Activated naive CD8-positive, alpha-beta T cell treated with anti-CD3 and anti-CD28 coated beads, Interleukin-2, amount 50 U/mL, for 24 hours (primary cell): ENCODE measurements around the gene ANKRD63.
A peak's percentile ranks its signal among the peaks of the same experiment; 100 is the strongest.

Experiments
- ATAC-seq: fragments of 150-1000 bp; cut with Tn5 transposase; one replicate; pipeline ENCODE4 v1.10.0; 2021
- DNase-seq: peaks from one replicate; pipeline ENCODE4 v3.0.0; 2021
- H3K27ac Mint-ChIP-seq: one replicate; pipeline ENCODE4 v1.8.0; 2021; ENCODE audit warnings: mild to moderate bottlenecking, mixed read lengths
- H3K27me3 Mint-ChIP-seq: one replicate; pipeline ENCODE4 v1.8.0; 2021; ENCODE audit warnings: mixed read lengths
- H3K36me3 Mint-ChIP-seq: one replicate; pipeline ENCODE4 v1.8.0; 2021; ENCODE audit warnings: low read depth, mixed read lengths
- H3K4me1 Mint-ChIP-seq: one replicate; pipeline ENCODE4 v1.8.0; 2021; ENCODE audit warnings: mixed read lengths
- H3K4me3 Mint-ChIP-seq: one replicate; pipeline ENCODE4 v1.8.0; 2021; ENCODE audit warnings: mild to moderate bottlenecking, moderate library complexity, mixed read lengths
- H3K9me3 Mint-ChIP-seq: one replicate; pipeline ENCODE4 v1.8.0; 2021; ENCODE audit warnings: mixed read lengths

ANKRD63 gene

GRCh38 chr15:40282869-40283614, at the start of gene ANKRD63:
Gene ANKRD63 (minus strand): TSS chr15:40283064. CDS start chr15:40282586, 478 bp downstream.
- Mint-ChIP-seq H3K9me3 (no peaks in the 10 kb centered on the region), H3K27ac (no peak within 1 kb of the TSS), H3K4me3 (peak within 1 kb of the TSS; percentile 63), H3K36me3 (no peaks in the 10 kb centered on the region), H3K4me1 (peaks cover 4% of the 10 kb centered on the region), H3K27me3 (peaks cover 28% of the 10 kb centered on the region)
- DNase-seq: peak; percentile 40
- ATAC-seq: peak; percentile 29

- no peaks in the 10 kb centered on the region for H3K27me3 Mint-ChIP-seq
- DNase-seq (no peak), ATAC-seq (no peak)
- no peaks in the 10 kb centered on the region for H3K9me3 Mint-ChIP-seq
- peaks cover 13% of the 10 kb centered on the region for H3K4me1 Mint-ChIP-seq
- H3K27ac Mint-ChIP-seq: no peak overlapping the region
- H3K36me3 Mint-ChIP-seq: no peaks in the 10 kb centered on the region
- H3K4me3 Mint-ChIP-seq: no peak overlapping the region
These were observed 49.4 kb upstream of the ANKRD63 start for GRCh38 chr15:40332113-40332781.

- no peak overlapping the region for H3K27ac Mint-ChIP-seq
- H3K4me3 Mint-ChIP-seq: no peak overlapping the region
- no peaks in the 10 kb centered on the region for H3K27me3 Mint-ChIP-seq
- H3K4me1 Mint-ChIP-seq: peaks cover 13% of the 10 kb centered on the region
- ATAC-seq (no peak), DNase-seq (no peak)
- no peaks in the 10 kb centered on the region for H3K36me3 Mint-ChIP-seq
- no peaks in the 10 kb centered on the region for H3K9me3 Mint-ChIP-seq
These were observed 48.8 kb upstream of the ANKRD63 start for GRCh38 chr15:40331637-40332036.

GRCh38 chr15:40331026-40331425, 48.2 kb upstream of the ANKRD63 start:
- ATAC-seq (no peak), DNase-seq (no peak)
- Mint-ChIP-seq H3K27me3 (no peaks in the 10 kb centered on the region), H3K36me3 (no peaks in the 10 kb centered on the region), H3K4me3 (no peak overlapping the region), H3K27ac (no peak overlapping the region), H3K9me3 (no peaks in the 10 kb centered on the region), H3K4me1 (peaks cover 14% of the 10 kb centered on the region)

- peaks cover 2% of the 10 kb centered on the region for H3K36me3 Mint-ChIP-seq
- H3K27ac Mint-ChIP-seq: no peak overlapping the region
- ATAC-seq: no peak
- peaks cover 19% of the 10 kb centered on the region for H3K4me1 Mint-ChIP-seq
- no peaks in the 10 kb centered on the region for H3K27me3 Mint-ChIP-seq
- no peaks in the 10 kb centered on the region for H3K9me3 Mint-ChIP-seq
- DNase-seq: no peak
- no peak overlapping the region for H3K4me3 Mint-ChIP-seq
These were observed 47.5 kb upstream of the ANKRD63 start for GRCh38 chr15:40330368-40330836.

- Mint-ChIP-seq H3K4me1 (peaks cover 25% of the 10 kb centered on the region), H3K4me3 (no peak overlapping the region), H3K27ac (no peak overlapping the region), H3K9me3 (no peaks in the 10 kb centered on the region), H3K27me3 (no peaks in the 10 kb centered on the region), H3K36me3 (peaks cover 3% of the 10 kb centered on the region)
- DNase-seq (no peak), ATAC-seq (no peak)
These were observed 46.9 kb upstream of the ANKRD63 start for GRCh38 chr15:40329804-40330203.

- Mint-ChIP-seq H3K4me3 (no peak overlapping the region), H3K27me3 (no peaks in the 10 kb centered on the region), H3K36me3 (peaks cover 3% of the 10 kb centered on the region), H3K4me1 (peaks cover 16% of the 10 kb centered on the region), H3K27ac (no peak overlapping the region), H3K9me3 (no peaks in the 10 kb centered on the region)
- ATAC-seq: no peak
- DNase-seq: no peak
These were observed 45.9 kb upstream of the ANKRD63 start for GRCh38 chr15:40328751-40329150.

- ATAC-seq: no peak
- no peak overlapping the region for H3K4me3 Mint-ChIP-seq
- no peak for DNase-seq
- no peaks in the 10 kb centered on the region for H3K9me3 Mint-ChIP-seq
- H3K36me3 Mint-ChIP-seq: peaks cover 3% of the 10 kb centered on the region
- H3K27me3 Mint-ChIP-seq: no peaks in the 10 kb centered on the region
- peaks cover 15% of the 10 kb centered on the region for H3K4me1 Mint-ChIP-seq
- H3K27ac Mint-ChIP-seq: no peak overlapping the region
These were observed 45.3 kb upstream of the ANKRD63 start for GRCh38 chr15:40328176-40328575.

GRCh38 chr15:40327457-40327856, 44.6 kb upstream of the ANKRD63 start:
- H3K4me3 Mint-ChIP-seq: no peak overlapping the region
- no peak for ATAC-seq
- no peak overlapping the region for H3K27ac Mint-ChIP-seq
- no peaks in the 10 kb centered on the region for H3K9me3 Mint-ChIP-seq
- H3K36me3 Mint-ChIP-seq: peaks cover 3% of the 10 kb centered on the region
- H3K4me1 Mint-ChIP-seq: peaks cover 19% of the 10 kb centered on the region
- DNase-seq: no peak
- H3K27me3 Mint-ChIP-seq: no peaks in the 10 kb centered on the region

- Mint-ChIP-seq H3K4me3 (no peak overlapping the region), H3K9me3 (no peaks in the 10 kb centered on the region), H3K36me3 (peaks cover 3% of the 10 kb centered on the region), H3K27me3 (no peaks in the 10 kb centered on the region), H3K27ac (no peak overlapping the region), H3K4me1 (peaks cover 26% of the 10 kb centered on the region)
- no peak for DNase-seq
- ATAC-seq: no peak
These were observed 42.8 kb upstream of the ANKRD63 start for GRCh38 chr15:40325700-40326099.

- H3K36me3 Mint-ChIP-seq: peaks cover 3% of the 10 kb centered on the region
- peak overlapping the region; percentile 74 for H3K4me3 Mint-ChIP-seq
- no peak for DNase-seq
- H3K27ac Mint-ChIP-seq: no peak overlapping the region
- H3K27me3 Mint-ChIP-seq: no peaks in the 10 kb centered on the region
- peaks cover 26% of the 10 kb centered on the region for H3K4me1 Mint-ChIP-seq
- no peaks in the 10 kb centered on the region for H3K9me3 Mint-ChIP-seq
- ATAC-seq: no peak
These were observed 42.3 kb upstream of the ANKRD63 start for GRCh38 chr15:40325188-40325587.

- Mint-ChIP-seq H3K4me1 (peaks cover 26% of the 10 kb centered on the region), H3K27ac (no peak overlapping the region), H3K4me3 (peak overlapping the region; percentile 74), H3K36me3 (peaks cover 3% of the 10 kb centered on the region), H3K27me3 (no peaks in the 10 kb centered on the region), H3K9me3 (no peaks in the 10 kb centered on the region)
- DNase-seq (peak; percentile 48), ATAC-seq (no peak)
These were observed 41.4 kb upstream of the ANKRD63 start for GRCh38 chr15:40323953-40324937.

- DNase-seq (peak; percentile 91), ATAC-seq (peak; percentile 97)
- no peak within 1 kb of the TSS for H3K27ac Mint-ChIP-seq
- no peaks in the 10 kb centered on the region for H3K9me3 Mint-ChIP-seq
- H3K36me3 Mint-ChIP-seq: peaks cover 3% of the 10 kb centered on the region
- H3K4me3 Mint-ChIP-seq: peak within 1 kb of the TSS; percentile 74
- H3K4me1 Mint-ChIP-seq: peaks cover 26% of the 10 kb centered on the region
- H3K27me3 Mint-ChIP-seq: no peaks in the 10 kb centered on the region
These were observed 40.5 kb upstream of the ANKRD63 start, which contains the start of gene INAFM2 for GRCh38 chr15:40323239-40323952. Gene INAFM2 (plus strand): TSS chr15:40323692. CDS start chr15:40324056, 364 bp downstream.
